Cardiac muscle cell (in vitro differentiated cells and primary cell): ENCODE measurements around the gene RAMP3. TPM values are rescaled to one million over a fixed set of nuclear protein-coding genes. Genes with fewer than 3 reads are reported as not detected.

ENCODE experiments used
- DNase-seq, 2 donors: peaks; one replicate each; pipeline versions ENCODE4 v3.0.0 to v3.0.0-alpha.2; 2010 to 2017; ENCODE audit warnings: low read depth in 1 of 2, low spot score in 1 of 2
- H3K27ac ChIP-seq: fragments of 200-600 bp; sonication (generic); 2 replicates; pipeline ENCODE4 v1.5.1; 2016
- H3K27me3 ChIP-seq: fragments of 200-600 bp; sonication (generic); 2 replicates; pipeline ENCODE4 v1.6.0; 2016; ENCODE audit warnings: control low read depth
- H3K36me3 ChIP-seq: fragments of 200-600 bp; sonication (generic); 2 replicates; pipeline ENCODE4 v1.5.1; 2016; ENCODE audit warnings: control low read depth
- H3K4me1 ChIP-seq: fragments of 200-600 bp; sonication (generic); 2 replicates; pipeline ENCODE4 v1.8.1; 2017; ENCODE audit warnings: low read depth, mild to moderate bottlenecking, mixed run types
- H3K4me3 ChIP-seq: fragments of 200-600 bp; sonication (generic); 2 replicates; pipeline ENCODE4 v1.5.1; 2016; ENCODE audit warnings: mild to moderate bottlenecking
- H3K9me3 ChIP-seq: fragments of 200-600 bp; sonication (generic); 2 replicates; pipeline ENCODE4 v1.5.1; 2017; ENCODE audit warnings: low read depth, mild to moderate bottlenecking, control low read depth
- CTCF ChIP-seq: IDR thresholded peaks from 2 replicates; pipeline ENCODE4 v1.5.1; 2012; ENCODE audit warnings: low read depth, mild to moderate bottlenecking, low read length
- polyA plus RNA-seq: library from polyadenylated mRNA; unstranded; fragments of >200 nt; fragmentation: Nextera tagmentation; extraction: Ambion mirVana; gene quantifications from 2 replicates; pipeline ENCODE4 v1.2.1, GENCODE V29; 2016
- total RNA-seq: library from RNA; depleted of rRNA; stranded (reverse); fragments of >200 nt; gene quantifications from 2 replicates; pipeline ENCODE4 v1.2.3, GENCODE V29; 2016

RAMP3 gene
- total and polyA plus RNA-seq, 2 experiments from 2014 or later = not detected

DNA sequence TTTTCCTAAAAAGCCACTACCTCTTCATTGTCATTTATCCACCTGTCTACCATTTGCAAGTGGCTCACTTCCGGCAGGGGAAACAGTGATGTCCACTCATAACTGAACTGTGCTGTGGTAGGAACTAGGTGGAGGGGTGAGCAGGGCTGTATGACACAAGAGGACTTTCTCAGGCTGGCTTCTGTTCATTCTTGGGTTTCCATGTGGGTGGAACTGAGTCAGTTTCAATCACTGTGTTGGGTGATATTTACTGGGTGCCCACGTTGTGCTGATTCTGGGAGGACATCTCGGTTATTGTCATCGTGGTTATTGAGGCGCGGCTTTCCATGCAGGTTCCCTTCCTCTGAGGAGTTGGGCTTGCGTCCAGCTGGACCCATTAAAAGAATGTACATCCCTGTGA lies 38.8 kb downstream of the RAMP3 start:
- no peak overlapping the region for H3K27ac ChIP-seq

DNA sequence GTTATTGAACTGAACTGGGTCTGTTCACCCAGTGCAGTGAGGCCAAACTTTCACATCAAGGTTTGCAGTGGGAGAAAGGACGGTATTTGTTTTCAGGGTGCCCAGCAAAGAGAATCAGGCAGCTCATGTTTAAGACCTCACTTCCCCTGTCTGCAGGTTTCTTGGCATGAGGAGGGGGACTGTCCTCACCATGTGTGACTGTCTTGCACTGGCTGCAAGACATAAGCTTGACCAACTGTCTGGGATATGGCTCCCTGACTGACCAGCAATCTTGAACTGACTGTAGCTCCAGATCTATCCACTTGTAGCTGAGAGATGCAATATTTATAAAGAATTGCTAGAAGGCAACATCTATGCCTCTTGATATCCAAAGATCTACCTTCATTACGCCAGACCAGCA lies 39.9 kb downstream of the RAMP3 start:
- no peaks in the 10 kb centered on the region for H3K9me3 ChIP-seq
- no peak overlapping the region for H3K27ac ChIP-seq
- no peak for TF ChIP-seq CTCF
- DNase-seq = no peak
- H3K27me3 ChIP-seq = no peaks in the 10 kb centered on the region
- no peak overlapping the region for H3K4me3 ChIP-seq
- no peaks in the 10 kb centered on the region for H3K36me3 ChIP-seq
- H3K4me1 ChIP-seq = no peaks in the 10 kb centered on the region

More for the DNA sequence above, 38.8 kb downstream of the RAMP3 start:
- H3K9me3 ChIP-seq = no peaks in the 10 kb centered on the region
- no peak for TF ChIP-seq CTCF
- no peak for DNase-seq
- H3K4me3 ChIP-seq = no peak overlapping the region
- H3K4me1 ChIP-seq = no peaks in the 10 kb centered on the region
- no peaks in the 10 kb centered on the region for H3K36me3 ChIP-seq
- H3K27me3 ChIP-seq = no peaks in the 10 kb centered on the region

- Histone ChIP-seq H3K27ac (no peak overlapping the region), H3K4me1 (no peaks in the 10 kb centered on the region), H3K36me3 (no peaks in the 10 kb centered on the region), H3K4me3 (no peak overlapping the region), H3K9me3 (no peaks in the 10 kb centered on the region), H3K27me3 (no peaks in the 10 kb centered on the region)
- TF ChIP-seq CTCF = no peak
- DNase-seq = no peak
Observed at GRCh38 chr7:45198986-45199385, 41.4 kb downstream of the RAMP3 start.

DNA sequence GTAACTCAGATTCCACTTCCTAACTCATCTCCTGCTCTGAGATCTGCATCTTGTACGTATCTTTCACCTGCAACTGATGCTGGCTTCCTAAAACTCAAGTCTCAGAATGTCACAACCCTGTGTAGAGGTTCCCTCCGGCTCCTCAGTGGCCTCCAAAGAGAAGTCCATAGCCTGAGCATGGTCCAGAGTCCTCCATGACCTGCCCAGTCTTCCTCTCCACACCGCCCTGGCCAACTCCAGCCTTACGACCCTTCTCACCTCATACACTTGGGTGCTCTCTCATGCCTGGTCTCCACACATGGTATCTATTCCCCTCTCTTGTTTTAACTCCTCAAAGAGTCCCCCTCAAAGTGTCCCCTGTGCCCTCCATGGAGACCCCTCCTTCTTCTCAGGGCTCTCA lies 41.9 kb downstream of the RAMP3 start:
- no peak for DNase-seq
- TF ChIP-seq CTCF = no peak
- no peaks in the 10 kb centered on the region for H3K27me3 ChIP-seq
- H3K36me3 ChIP-seq = no peaks in the 10 kb centered on the region
- H3K4me3 ChIP-seq = no peak overlapping the region
- no peaks in the 10 kb centered on the region for H3K9me3 ChIP-seq
- no peak overlapping the region for H3K27ac ChIP-seq
- no peaks in the 10 kb centered on the region for H3K4me1 ChIP-seq

GRCh38 chr7:45202625-45203024 lies 45.0 kb downstream of the RAMP3 start:
- Histone ChIP-seq H3K4me3 (no peak overlapping the region), H3K27me3 (peaks cover 2% of the 10 kb centered on the region), H3K27ac (no peak overlapping the region), H3K9me3 (no peaks in the 10 kb centered on the region), H3K36me3 (no peaks in the 10 kb centered on the region), H3K4me1 (no peaks in the 10 kb centered on the region)
- TF ChIP-seq CTCF = no peak
- no peak for DNase-seq

DNA sequence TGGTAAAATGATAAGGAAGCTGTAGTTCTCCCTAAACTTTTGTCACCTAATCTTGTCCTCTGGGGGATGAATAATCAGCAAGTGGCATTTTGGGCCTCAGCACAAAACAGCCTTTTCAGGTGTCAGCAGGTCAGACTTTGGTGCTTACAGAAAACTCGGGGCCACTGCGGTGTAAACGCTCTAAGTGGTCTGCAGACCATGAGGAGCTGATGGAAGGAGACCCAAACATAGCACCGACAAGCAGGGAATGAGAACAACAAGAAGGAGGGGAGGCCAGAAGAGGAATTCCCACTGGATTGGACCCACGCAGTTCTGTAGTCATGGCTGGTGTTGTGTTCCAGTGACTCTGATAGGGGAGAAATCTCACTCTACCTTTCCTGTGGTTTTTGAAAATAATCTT lies 45.4 kb downstream of the RAMP3 start:
- no peak for DNase-seq
- Histone ChIP-seq H3K4me3 (no peak overlapping the region), H3K36me3 (no peaks in the 10 kb centered on the region)

More for the DNA sequence above, 45.4 kb downstream of the RAMP3 start:
- Histone ChIP-seq H3K4me1 (no peaks in the 10 kb centered on the region), H3K27ac (no peak overlapping the region), H3K27me3 (peaks cover 6% of the 10 kb centered on the region), H3K9me3 (no peaks in the 10 kb centered on the region)
- no peak for TF ChIP-seq CTCF
